ENCODE data around the gene NOS3.

DNA sequence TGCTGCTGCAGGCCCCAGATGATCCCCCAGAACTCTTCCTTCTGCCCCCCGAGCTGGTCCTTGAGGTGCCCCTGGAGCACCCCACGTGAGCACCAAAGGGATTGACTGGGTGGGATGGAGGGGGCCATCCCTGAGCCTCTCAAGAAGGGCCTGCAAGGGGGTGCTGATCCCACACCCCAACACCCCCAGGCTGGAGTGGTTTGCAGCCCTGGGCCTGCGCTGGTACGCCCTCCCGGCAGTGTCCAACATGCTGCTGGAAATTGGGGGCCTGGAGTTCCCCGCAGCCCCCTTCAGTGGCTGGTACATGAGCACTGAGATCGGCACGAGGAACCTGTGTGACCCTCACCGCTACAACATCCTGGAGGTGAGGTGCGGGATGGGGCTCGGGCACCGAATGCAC, 8.2 kb downstream of the NOS3 start:
- TF ChIP-seq, protein P1, sequence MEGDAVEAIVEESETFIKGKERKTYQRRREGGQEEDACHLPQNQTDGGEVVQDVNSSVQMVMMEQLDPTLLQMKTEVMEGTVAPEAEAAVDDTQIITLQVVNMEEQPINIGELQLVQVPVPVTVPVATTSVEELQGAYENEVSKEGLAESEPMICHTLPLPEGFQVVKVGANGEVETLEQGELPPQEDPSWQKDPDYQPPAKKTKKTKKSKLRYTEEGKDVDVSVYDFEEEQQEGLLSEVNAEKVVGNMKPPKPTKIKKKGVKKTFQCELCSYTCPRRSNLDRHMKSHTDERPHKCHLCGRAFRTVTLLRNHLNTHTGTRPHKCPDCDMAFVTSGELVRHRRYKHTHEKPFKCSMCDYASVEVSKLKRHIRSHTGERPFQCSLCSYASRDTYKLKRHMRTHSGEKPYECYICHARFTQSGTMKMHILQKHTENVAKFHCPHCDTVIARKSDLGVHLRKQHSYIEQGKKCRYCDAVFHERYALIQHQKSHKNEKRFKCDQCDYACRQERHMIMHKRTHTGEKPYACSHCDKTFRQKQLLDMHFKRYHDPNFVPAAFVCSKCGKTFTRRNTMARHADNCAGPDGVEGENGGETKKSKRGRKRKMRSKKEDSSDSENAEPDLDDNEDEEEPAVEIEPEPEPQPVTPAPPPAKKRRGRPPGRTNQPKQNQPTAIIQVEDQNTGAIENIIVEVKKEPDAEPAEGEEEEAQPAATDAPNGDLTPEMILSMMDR (IDR thresholded peaks at IDR 0.05 in 4 of 5, conservative IDR thresholded peaks at IDR 0.05 in 1 of 5) = no peak
- no peak for TF ChIP-seq POLR2A (IDR thresholded peaks at IDR 0.05)
